GM21528 (cell line): ENCODE measurements around the gene MEF2D.

Experiments
- ATAC-seq: cut with Tn5 transposase; IDR thresholded peaks from one replicate; pipeline ENCODE4 v1.9.1; 2021; ENCODE audit warnings: mild to moderate bottlenecking, moderate library complexity; ENCODE audit not compliant: unreplicated experiment, low FRiP score

Gene MEF2D

GRCh38 chr1:156451505-156452160, 48.9 kb downstream of the MEF2D start:
- no peak for ATAC-seq

GRCh38 chr1:156448134-156448967, 52.2 kb downstream of the MEF2D start:
- no peak for ATAC-seq

GRCh38 chr1:156445789-156446263, 54.7 kb downstream of the MEF2D start:
- ATAC-seq = no peak

- no peak for ATAC-seq
These were observed 56.1 kb downstream of the MEF2D start for GRCh38 chr1:156444407-156445001.

GRCh38 chr1:156443286-156443685, 57.3 kb downstream of the MEF2D start:
- ATAC-seq = no peak

GRCh38 chr1:156440654-156441437, 59.7 kb downstream of the MEF2D start:
- ATAC-seq = no peak

GRCh38 chr1:156439777-156440183, 60.8 kb downstream of the MEF2D start:
- ATAC-seq = no peak

GRCh38 chr1:156439036-156439776, 61.4 kb downstream of the MEF2D start:
- no peak for ATAC-seq

- ATAC-seq = no peak
These were observed 62.1 kb downstream of the MEF2D start for GRCh38 chr1:156438278-156438987.

- no peak for ATAC-seq
These were observed 63.3 kb downstream of the MEF2D start for GRCh38 chr1:156437037-156437867.

- ATAC-seq = no peak
These were observed 64.2 kb downstream of the MEF2D start for GRCh38 chr1:156436141-156437036.

GRCh38 chr1:156435545-156436140, 64.9 kb downstream of the MEF2D start:
- no peak for ATAC-seq

- no peak for ATAC-seq
These were observed 65.5 kb downstream of the MEF2D start for GRCh38 chr1:156434989-156435544.

- ATAC-seq = no peak
These were observed 67.0 kb downstream of the MEF2D start for GRCh38 chr1:156433602-156434001.

GRCh38 chr1:156433032-156433431, 67.5 kb downstream of the MEF2D start:
- no peak for ATAC-seq

- ATAC-seq = no peak
These were observed 67.9 kb downstream of the MEF2D start for GRCh38 chr1:156432669-156433018.
